ENCODE data around the gene OXSM.

Gene OXSM

GRCh38 chr3:25803833-25804232 lies 13.9 kb downstream of the OXSM start:
- no peak for DNase-seq (ENCODE audit: low read depth in 2 of 2, low spot score in 1 of 2)

DNA sequence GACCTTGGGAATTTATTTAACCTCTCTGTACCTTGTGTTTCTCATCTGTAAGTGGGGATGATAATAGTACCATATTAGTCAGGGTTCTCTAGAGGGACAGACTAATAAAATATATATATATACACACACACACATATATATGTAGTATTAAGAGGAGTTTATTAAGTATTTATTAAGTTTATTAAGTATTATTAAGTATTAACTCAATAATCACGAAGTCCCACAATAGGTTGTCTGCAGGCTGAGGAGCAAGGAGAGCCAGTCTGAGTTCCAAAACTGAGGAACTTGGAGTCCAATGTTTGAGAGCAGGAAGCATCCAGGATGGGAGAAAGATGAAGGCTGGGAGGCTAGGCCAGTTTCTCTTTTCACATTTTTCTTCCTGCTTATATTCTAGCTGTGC lies 14.8 kb downstream of the OXSM start:
- DNase-seq (ENCODE audit: low read depth in 2 of 2, low spot score in 1 of 2) = no peak

DNA sequence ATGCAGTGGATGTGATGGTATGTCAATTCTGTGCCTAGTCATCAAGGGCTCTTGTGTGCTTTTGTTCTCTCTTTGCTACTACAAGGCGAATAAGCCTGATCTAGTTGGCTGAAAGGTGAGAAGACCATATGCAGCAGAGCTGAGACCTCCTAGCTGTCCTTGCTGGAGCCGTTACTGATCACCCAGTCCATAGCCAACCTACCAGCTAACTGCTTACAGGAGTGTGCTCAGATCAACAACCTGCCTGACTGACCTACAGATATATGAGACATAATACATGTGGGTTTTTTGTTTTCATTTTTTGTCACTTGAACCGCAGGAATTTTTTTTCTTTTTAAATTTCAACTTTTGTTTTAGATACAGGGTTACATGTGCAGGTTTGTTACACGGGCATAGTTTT lies 22.8 kb downstream of the OXSM start:
- no peak for DNase-seq (ENCODE audit: low read depth in 2 of 2, low spot score in 1 of 2)

GRCh38 chr3:25817107-25817506 lies 27.2 kb downstream of the OXSM start:
- DNase-seq (ENCODE audit: low read depth in 2 of 2, low spot score in 1 of 2) = no peak

DNA sequence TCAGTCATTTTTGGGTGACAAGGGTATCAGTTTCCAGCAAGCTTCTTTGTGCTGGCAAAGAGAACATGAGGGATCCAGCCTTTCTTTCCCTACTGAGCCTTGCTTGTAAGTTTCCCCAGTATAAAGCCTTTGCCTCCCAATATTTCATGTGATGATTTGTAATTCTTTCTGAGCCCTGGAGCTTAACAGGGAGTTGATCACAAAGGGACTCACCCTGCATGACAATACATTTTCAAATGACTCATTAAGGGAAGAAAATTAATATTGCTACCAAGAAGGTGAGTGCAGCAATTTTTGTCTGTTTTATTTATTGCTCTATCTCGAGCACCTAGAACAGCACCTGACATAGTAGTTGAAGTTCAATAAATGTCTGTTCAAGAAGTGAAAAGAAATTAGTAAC lies 27.7 kb downstream of the OXSM start:
- no peak for DNase-seq (ENCODE audit: low read depth in 2 of 2, low spot score in 1 of 2)

GRCh38 chr3:25818335-25818734 lies 28.4 kb downstream of the OXSM start:
- no peak for DNase-seq (ENCODE audit: low read depth in 2 of 2, low spot score in 1 of 2)

DNA sequence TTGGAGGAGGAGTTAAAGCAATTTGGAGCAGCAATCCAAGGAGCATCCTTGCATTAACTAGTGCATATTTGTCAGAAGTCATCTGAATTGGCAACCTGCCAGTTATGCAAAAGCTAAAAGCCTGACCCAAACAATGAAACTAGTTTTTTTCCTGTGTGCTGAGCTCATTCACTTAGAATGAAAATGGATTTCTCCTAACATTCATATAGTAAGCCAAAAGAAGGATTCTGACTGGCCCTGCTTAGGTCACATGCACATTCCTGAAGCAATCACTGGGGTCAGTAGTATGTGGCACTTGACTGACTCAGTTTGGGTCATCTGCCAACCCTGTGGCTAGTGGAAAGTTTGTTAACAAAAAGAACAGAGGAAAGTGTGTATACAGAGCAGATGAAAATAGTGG lies 30.5 kb downstream of the OXSM start:
- no peak for DNase-seq (ENCODE audit: low read depth in 2 of 2, low spot score in 1 of 2)

DNA sequence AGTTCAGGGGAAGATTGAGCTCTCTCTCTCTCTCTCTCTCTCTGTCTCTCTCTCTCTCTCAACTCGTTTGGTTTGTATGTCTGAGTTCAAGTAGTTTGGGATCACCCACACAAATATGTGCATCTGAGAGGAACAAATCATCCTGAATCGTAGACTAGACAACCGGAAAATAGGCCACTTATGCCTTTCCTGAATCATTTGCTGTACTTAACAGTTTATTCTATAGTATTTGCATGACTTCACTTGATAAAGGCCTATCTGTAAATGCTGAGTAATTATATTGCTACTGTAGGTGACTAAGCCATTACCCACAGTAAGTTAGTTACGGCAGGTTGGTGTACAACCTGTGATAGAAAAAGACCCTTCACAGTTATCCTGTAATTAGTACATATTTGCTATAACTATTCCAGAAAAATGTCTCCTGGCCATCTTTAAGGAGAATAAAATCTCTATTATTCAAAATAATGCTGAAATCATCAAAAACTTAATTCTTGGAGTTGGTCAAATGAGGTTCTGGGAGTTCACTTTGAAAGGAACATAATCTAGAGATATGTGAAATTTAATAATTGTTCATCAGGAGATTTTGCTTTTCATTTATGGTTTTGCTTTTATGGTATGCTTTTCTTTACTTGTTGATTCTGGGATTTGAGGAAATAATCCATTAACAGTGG lies 31.1 kb downstream of the OXSM start:
- no peak for DNase-seq (ENCODE audit: low read depth in 2 of 2, low spot score in 1 of 2)

DNA sequence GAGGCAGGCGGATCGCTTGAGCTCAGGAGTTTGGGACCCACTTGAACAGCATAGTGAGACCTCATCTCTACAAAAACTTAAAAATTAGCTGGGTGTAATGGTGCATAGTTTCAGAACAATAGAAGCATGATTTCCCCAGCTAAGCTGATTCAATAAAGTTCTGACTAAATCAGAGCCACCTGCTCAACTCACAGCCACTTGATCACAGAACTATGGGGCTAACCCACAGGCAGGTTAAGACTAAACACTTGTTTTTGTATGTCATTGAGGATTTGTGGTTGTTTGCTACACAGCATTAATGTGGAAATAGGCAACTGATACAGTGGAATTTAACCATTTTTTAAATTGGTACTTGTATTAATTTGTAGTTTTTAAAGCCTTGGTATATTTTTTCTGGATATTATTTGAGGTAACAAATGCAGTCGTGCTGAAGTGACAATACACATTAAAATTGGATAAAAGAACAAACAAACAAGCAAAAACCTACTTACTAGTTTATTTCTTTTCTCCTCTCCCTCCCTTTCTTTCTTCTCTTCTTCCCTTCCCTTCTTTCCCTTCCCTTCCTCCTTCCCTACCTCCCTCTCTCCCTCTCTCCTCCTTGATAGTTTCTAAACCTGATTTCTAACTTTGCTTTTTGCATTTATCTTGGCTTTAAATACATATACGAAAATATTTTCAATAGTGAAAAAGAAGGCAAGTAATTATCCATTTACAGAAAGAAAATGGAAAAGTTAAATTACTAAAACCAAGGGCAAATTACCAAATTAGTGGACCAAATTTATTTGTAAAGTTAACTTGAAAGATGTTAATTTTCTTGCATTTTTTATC lies 32.1 kb downstream of the OXSM start:
- DNase-seq (ENCODE audit: low read depth in 2 of 2, low spot score in 1 of 2) = no peak

GRCh38 chr3:25823314-25823713 lies 33.4 kb downstream of the OXSM start:
- no peak for DNase-seq (ENCODE audit: low read depth in 2 of 2, low spot score in 1 of 2)

- no peak for DNase-seq (ENCODE audit: low read depth in 2 of 2, low spot score in 1 of 2)
Observed at GRCh38 chr3:25826510-25826909, 36.6 kb downstream of the OXSM start.

- no peak for DNase-seq (ENCODE audit: low read depth in 2 of 2, low spot score in 1 of 2)
Observed at GRCh38 chr3:25830373-25831280, 40.7 kb downstream of the OXSM start.

GRCh38 chr3:25831578-25831977 lies 41.7 kb downstream of the OXSM start:
- no peak for DNase-seq (ENCODE audit: low read depth in 2 of 2, low spot score in 1 of 2)

- DNase-seq (ENCODE audit: low read depth in 2 of 2, low spot score in 1 of 2) = no peak
Observed at GRCh38 chr3:25834346-25834745, 44.5 kb downstream of the OXSM start.

DNA sequence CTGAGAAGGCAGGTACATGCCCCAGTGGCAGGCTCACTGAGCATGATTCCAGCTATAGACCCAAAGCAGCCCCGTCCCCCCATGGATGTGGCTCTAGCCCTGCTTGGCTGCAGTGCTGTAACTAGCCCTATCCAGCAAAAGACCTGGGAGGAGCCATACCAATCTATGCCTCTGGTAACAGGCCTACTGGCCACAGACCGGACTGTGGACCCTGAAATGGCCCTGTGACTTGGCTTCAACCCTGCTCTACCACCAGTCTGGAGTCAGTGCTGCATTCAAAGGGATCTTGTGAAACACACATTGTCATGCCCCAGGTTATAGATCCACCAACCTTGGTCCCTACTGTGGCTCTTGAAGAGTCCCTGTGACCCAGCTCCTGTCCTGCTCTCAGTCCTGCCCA lies 46.7 kb downstream of the OXSM start:
- no peak for DNase-seq (ENCODE audit: low read depth in 2 of 2, low spot score in 1 of 2)

GRCh38 chr3:25837038-25837437 lies 47.1 kb downstream of the OXSM start:
- DNase-seq (ENCODE audit: low read depth in 2 of 2, low spot score in 1 of 2) = no peak

- DNase-seq (ENCODE audit: low read depth in 2 of 2, low spot score in 1 of 2) = no peak
Observed at GRCh38 chr3:25840099-25840498, 50.2 kb downstream of the OXSM start.

- DNase-seq (ENCODE audit: low read depth in 2 of 2, low spot score in 1 of 2) = no peak
Observed at GRCh38 chr3:25843332-25843731, 53.4 kb downstream of the OXSM start.

Measured in stimulated activated CD8-positive, alpha-beta memory T cell treated with anti-CD3 and anti-CD28 coated beads, Interleukin-4, amount 100 ng/mL, for 1 hour (primary cell).